ENCODE data around the gene SNAP91. TPM values are rescaled to one million over a fixed set of nuclear protein-coding genes. Genes with fewer than 3 reads are reported as not detected.

SNAP91 gene
- total and polyA plus RNA-seq, 2 donors from 2014 or later, result 0.82 TPM; not detected in 1

GRCh38 chr6:83600459-83600858 lies 108.4 kb downstream of the SNAP91 start:
- no peak for TF ChIP-seq CTCF (IDR thresholded peaks at IDR 0.05; ENCODE audit: borderline replicate concordance, extremely low read depth, insufficient read depth)
- intact Hi-C loops (cut with DNase I), result no loop called here
- no peaks in the 10 kb centered on the region for H3K4me1 ChIP-seq (ENCODE audit: control insufficient read depth in 2 of 3, insufficient read depth in 2 of 3, low read depth in 1 of 3, low read length in 3 of 3)
- no peak overlapping the region for H3K9ac ChIP-seq (ENCODE audit: low read length in 3 of 3)
- no peak overlapping the region for H3K4me3 ChIP-seq (ENCODE audit: low read length in 3 of 3)
- H3K27ac ChIP-seq (ENCODE audit: low read depth in 2 of 2, low read length in 2 of 2), result no peak overlapping the region
- no peaks in the 10 kb centered on the region for H3K36me3 ChIP-seq (ENCODE audit: control insufficient read depth in 2 of 3, insufficient read depth in 3 of 3, low read length in 3 of 3)
- DNase-seq (no peak), FAIRE-seq (no peak)
- no peaks in the 10 kb centered on the region for H3K27me3 ChIP-seq (ENCODE audit: control insufficient read depth, insufficient read depth, low read length)
- no peaks in the 10 kb centered on the region for H3K9me3 ChIP-seq (ENCODE audit: control insufficient read depth in 2 of 3, insufficient read depth in 1 of 3, low read length in 3 of 3)

- intact Hi-C loops (cut with DNase I), result no loop called here
- no peak overlapping the region for H3K4me3 ChIP-seq (ENCODE audit: low read length in 3 of 3)
- no peak for TF ChIP-seq CTCF (IDR thresholded peaks at IDR 0.05; ENCODE audit: borderline replicate concordance, extremely low read depth, insufficient read depth)
- H3K9me3 ChIP-seq (ENCODE audit: control insufficient read depth in 2 of 3, insufficient read depth in 1 of 3, low read length in 3 of 3), result no peaks in the 10 kb centered on the region
- H3K27me3 ChIP-seq (ENCODE audit: control insufficient read depth, insufficient read depth, low read length), result no peaks in the 10 kb centered on the region
- no peaks in the 10 kb centered on the region for H3K36me3 ChIP-seq (ENCODE audit: control insufficient read depth in 2 of 3, insufficient read depth in 3 of 3, low read length in 3 of 3)
- no peak for DNase-seq
- no peaks in the 10 kb centered on the region for H3K4me1 ChIP-seq (ENCODE audit: control insufficient read depth in 2 of 3, insufficient read depth in 2 of 3, low read depth in 1 of 3, low read length in 3 of 3)
- H3K27ac ChIP-seq (ENCODE audit: low read depth in 2 of 2, low read length in 2 of 2), result no peak overlapping the region
- H3K9ac ChIP-seq (ENCODE audit: low read length in 3 of 3), result no peak overlapping the region
- FAIRE-seq, result no peak
Observed at GRCh38 chr6:83597511-83597910, 111.4 kb downstream of the SNAP91 start.

- intact Hi-C loops (cut with DNase I), result no loop called here
- no peak for FAIRE-seq
- Histone ChIP-seq H3K36me3 (ENCODE audit: control insufficient read depth in 2 of 3, insufficient read depth in 3 of 3, low read length in 3 of 3) (no peaks in the 10 kb centered on the region), H3K9me3 (ENCODE audit: control insufficient read depth in 2 of 3, insufficient read depth in 1 of 3, low read length in 3 of 3) (no peaks in the 10 kb centered on the region), H3K27me3 (ENCODE audit: control insufficient read depth, insufficient read depth, low read length) (no peaks in the 10 kb centered on the region), H3K4me1 (ENCODE audit: control insufficient read depth in 2 of 3, insufficient read depth in 2 of 3, low read depth in 1 of 3, low read length in 3 of 3) (no peaks in the 10 kb centered on the region), H3K27ac (ENCODE audit: low read depth in 2 of 2, low read length in 2 of 2) (no peak overlapping the region), H3K4me3 (ENCODE audit: low read length in 3 of 3) (no peak overlapping the region), H3K9ac (ENCODE audit: low read length in 3 of 3) (no peak overlapping the region)
- DNase-seq, result no peak
- TF ChIP-seq CTCF (IDR thresholded peaks at IDR 0.05; ENCODE audit: borderline replicate concordance, extremely low read depth, insufficient read depth), result no peak
Observed at GRCh38 chr6:83597051-83597450, 111.8 kb downstream of the SNAP91 start.

GRCh38 chr6:83594941-83595340 lies 114.0 kb downstream of the SNAP91 start:
- no peaks in the 10 kb centered on the region for H3K4me1 ChIP-seq (ENCODE audit: control insufficient read depth in 2 of 3, insufficient read depth in 2 of 3, low read depth in 1 of 3, low read length in 3 of 3)
- no peak for TF ChIP-seq CTCF (IDR thresholded peaks at IDR 0.05; ENCODE audit: borderline replicate concordance, extremely low read depth, insufficient read depth)
- FAIRE-seq (no peak), DNase-seq (no peak)
- no peak overlapping the region for H3K4me3 ChIP-seq (ENCODE audit: low read length in 3 of 3)
- no peak overlapping the region for H3K9ac ChIP-seq (ENCODE audit: low read length in 3 of 3)
- H3K27me3 ChIP-seq (ENCODE audit: control insufficient read depth, insufficient read depth, low read length), result no peaks in the 10 kb centered on the region
- no peaks in the 10 kb centered on the region for H3K36me3 ChIP-seq (ENCODE audit: control insufficient read depth in 2 of 3, insufficient read depth in 3 of 3, low read length in 3 of 3)
- intact Hi-C loops (cut with DNase I), result no loop called here
- H3K9me3 ChIP-seq (ENCODE audit: control insufficient read depth in 2 of 3, insufficient read depth in 1 of 3, low read length in 3 of 3), result no peaks in the 10 kb centered on the region
- H3K27ac ChIP-seq (ENCODE audit: low read depth in 2 of 2, low read length in 2 of 2), result no peak overlapping the region

Measured in kidney (tissue), 14 donors.